Loucy (cell line): ENCODE data around the gene CCDC148.

Source experiments
- H2AFZ ChIP-seq: fragments of 200-600 bp; sonication (generic); 2 replicates; pipeline ENCODE4 v1.6.0; 2016; ENCODE audit warnings: antibody characterized with exemption, mild to moderate bottlenecking, low read length, moderate library complexity
- H3F3A ChIP-seq: fragments of 200-600 bp; 2 replicates; pipeline ENCODE4 v1.6.0; 2016; ENCODE audit warnings: antibody characterized with exemption, low read depth, mild to moderate bottlenecking
- H3K27me3 ChIP-seq: fragments of 200-600 bp; sonication (generic); 2 replicates; pipeline ENCODE4 v1.6.1; 2014; ENCODE audit warnings: low read length, mild to moderate bottlenecking; ENCODE audit not compliant: insufficient read depth, poor library complexity, severe bottlenecking
- H3K36me3 ChIP-seq: fragments of 200-600 bp; sonication (generic); 2 replicates; pipeline ENCODE4 v1.6.1; 2016; ENCODE audit warnings: low read length; ENCODE audit not compliant: insufficient read depth
- H3K4me1 ChIP-seq: fragments of 200-600 bp; sonication (generic); 2 replicates; pipeline ENCODE4 v1.5.1; 2014; ENCODE audit warnings: low read length, mild to moderate bottlenecking; ENCODE audit not compliant: insufficient read depth, poor library complexity, severe bottlenecking
- H3K4me2 ChIP-seq: fragments of 200-600 bp; sonication (generic); 2 replicates; pipeline ENCODE4 v1.6.0; 2014; ENCODE audit warnings: antibody characterized with exemption, low read length, low read depth, mild to moderate bottlenecking; ENCODE audit not compliant: poor library complexity, severe bottlenecking
- H3K4me3 ChIP-seq: fragments of 200-600 bp; sonication (generic); 2 replicates; pipeline ENCODE4 v1.5.1; 2014; ENCODE audit warnings: low read length, mild to moderate bottlenecking, mixed read lengths; ENCODE audit not compliant: poor library complexity, severe bottlenecking
- H3K79me2 ChIP-seq: fragments of 200-600 bp; sonication (generic); 2 replicates; pipeline ENCODE4 v1.6.1; 2014; ENCODE audit warnings: low read length; ENCODE audit not compliant: insufficient read depth
- H3K9ac ChIP-seq: fragments of 200-600 bp; sonication (generic); 2 replicates; pipeline ENCODE4 v1.6.0; 2014; ENCODE audit warnings: mild to moderate bottlenecking, low read depth, low read length, moderate library complexity; ENCODE audit not compliant: poor library complexity, severe bottlenecking
- H3K9me2 ChIP-seq: fragments of 200-600 bp; sonication (generic); replicated peaks from 2 replicates; pipeline ENCODE4 v1.6.1; 2016; ENCODE audit warnings: low read depth, low read length, mixed read lengths
- H3K9me3 ChIP-seq: fragments of 200-600 bp; sonication (generic); 2 replicates; pipeline ENCODE4 v1.6.1; 2014; ENCODE audit warnings: mild to moderate bottlenecking, antibody characterized with exemption, low read length, low read depth; ENCODE audit not compliant: insufficient read depth
- H4K20me1 ChIP-seq: fragments of 200-600 bp; sonication (generic); 2 replicates; pipeline ENCODE4 v1.6.0; 2014; ENCODE audit warnings: antibody characterized with exemption, low read length, mild to moderate bottlenecking; ENCODE audit not compliant: insufficient read depth, poor library complexity, severe bottlenecking
- EZH2phosphoT487 ChIP-seq: fragments of 200-600 bp; IDR thresholded peaks from 2 replicates; pipeline ENCODE4 v1.6.1; 2018; ENCODE audit warnings: antibody characterized with exemption, mild to moderate bottlenecking, moderate library complexity, borderline replicate concordance
- TF ChIP-seq, protein P1 (sequence below): fragments of 200-600 bp; sonication (generic); conservative IDR thresholded peaks from 2 replicates; pipeline ENCODE4 v1.5.1; 2014; ENCODE audit warnings: mild to moderate bottlenecking, antibody characterized with exemption, low read length

CCDC148 gene

DNA sequence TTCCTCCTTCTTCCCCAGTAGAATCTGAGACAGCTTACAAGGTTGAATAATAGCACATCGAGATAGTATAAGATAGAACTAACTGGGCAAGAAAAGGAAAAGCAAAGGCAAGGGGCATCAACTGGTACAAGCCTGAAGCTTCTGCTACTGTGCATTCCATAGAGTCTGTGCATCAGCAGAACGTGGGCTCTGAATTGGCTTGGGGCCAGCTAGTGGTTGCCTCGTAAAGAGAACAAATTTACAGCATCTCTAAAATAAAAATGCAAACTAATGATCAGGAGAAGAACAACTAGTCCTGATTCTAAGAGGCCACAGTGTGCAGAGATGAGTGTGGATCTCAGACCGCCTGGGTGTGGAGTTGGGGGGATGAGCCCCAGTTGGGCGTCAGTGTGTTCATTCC lies 318.3 kb downstream of the CCDC148 start:
- Histone ChIP-seq H3K79me2 (no peaks in the 10 kb centered on the region), H3K36me3 (no peaks in the 10 kb centered on the region), H3K4me1 (no peaks in the 10 kb centered on the region), H2AFZ (no peak overlapping the region), H3K9me2 (no peaks in the 10 kb centered on the region), H3K27me3 (no peaks in the 10 kb centered on the region), H4K20me1 (no peaks in the 10 kb centered on the region), H3F3A (no peaks in the 10 kb centered on the region), H3K9me3 (no peaks in the 10 kb centered on the region), H3K9ac (no peak overlapping the region), H3K4me2 (no peak overlapping the region), H3K4me3 (no peak overlapping the region)
- TF ChIP-seq EZH2phosphoT487 = no peak
- TF ChIP-seq, protein P1, sequence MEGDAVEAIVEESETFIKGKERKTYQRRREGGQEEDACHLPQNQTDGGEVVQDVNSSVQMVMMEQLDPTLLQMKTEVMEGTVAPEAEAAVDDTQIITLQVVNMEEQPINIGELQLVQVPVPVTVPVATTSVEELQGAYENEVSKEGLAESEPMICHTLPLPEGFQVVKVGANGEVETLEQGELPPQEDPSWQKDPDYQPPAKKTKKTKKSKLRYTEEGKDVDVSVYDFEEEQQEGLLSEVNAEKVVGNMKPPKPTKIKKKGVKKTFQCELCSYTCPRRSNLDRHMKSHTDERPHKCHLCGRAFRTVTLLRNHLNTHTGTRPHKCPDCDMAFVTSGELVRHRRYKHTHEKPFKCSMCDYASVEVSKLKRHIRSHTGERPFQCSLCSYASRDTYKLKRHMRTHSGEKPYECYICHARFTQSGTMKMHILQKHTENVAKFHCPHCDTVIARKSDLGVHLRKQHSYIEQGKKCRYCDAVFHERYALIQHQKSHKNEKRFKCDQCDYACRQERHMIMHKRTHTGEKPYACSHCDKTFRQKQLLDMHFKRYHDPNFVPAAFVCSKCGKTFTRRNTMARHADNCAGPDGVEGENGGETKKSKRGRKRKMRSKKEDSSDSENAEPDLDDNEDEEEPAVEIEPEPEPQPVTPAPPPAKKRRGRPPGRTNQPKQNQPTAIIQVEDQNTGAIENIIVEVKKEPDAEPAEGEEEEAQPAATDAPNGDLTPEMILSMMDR = no peak

DNA sequence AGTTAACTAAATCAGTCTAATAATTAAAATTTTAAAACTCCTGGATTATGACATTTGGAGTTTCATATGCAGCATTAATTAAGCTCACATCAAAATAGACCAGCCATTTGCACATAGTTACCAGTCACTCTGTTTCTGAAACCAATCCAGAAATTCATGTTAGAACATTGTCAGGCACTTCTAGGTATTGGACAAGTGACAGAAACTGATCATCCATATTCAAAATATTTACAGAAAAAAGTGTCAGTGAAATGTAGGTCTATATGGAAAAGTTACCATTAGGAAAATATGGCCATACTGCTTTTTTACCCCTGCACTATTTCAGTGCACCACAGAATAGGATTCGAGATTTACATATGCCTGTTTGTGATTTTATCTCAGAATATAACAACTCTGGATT lies 321.5 kb downstream of the CCDC148 start:
- H4K20me1 ChIP-seq = no peaks in the 10 kb centered on the region
- no peak overlapping the region for H3K9ac ChIP-seq
- no peaks in the 10 kb centered on the region for H3F3A ChIP-seq
- H2AFZ ChIP-seq = no peak overlapping the region
- H3K4me3 ChIP-seq = no peak overlapping the region
- no peaks in the 10 kb centered on the region for H3K36me3 ChIP-seq
- no peak overlapping the region for H3K4me2 ChIP-seq
- H3K4me1 ChIP-seq = no peaks in the 10 kb centered on the region
- no peaks in the 10 kb centered on the region for H3K79me2 ChIP-seq
- TF ChIP-seq, protein P1 = no peak
- TF ChIP-seq EZH2phosphoT487 = no peak
- H3K27me3 ChIP-seq = no peaks in the 10 kb centered on the region
- H3K9me3 ChIP-seq = no peaks in the 10 kb centered on the region
- H3K9me2 ChIP-seq = no peaks in the 10 kb centered on the region

DNA sequence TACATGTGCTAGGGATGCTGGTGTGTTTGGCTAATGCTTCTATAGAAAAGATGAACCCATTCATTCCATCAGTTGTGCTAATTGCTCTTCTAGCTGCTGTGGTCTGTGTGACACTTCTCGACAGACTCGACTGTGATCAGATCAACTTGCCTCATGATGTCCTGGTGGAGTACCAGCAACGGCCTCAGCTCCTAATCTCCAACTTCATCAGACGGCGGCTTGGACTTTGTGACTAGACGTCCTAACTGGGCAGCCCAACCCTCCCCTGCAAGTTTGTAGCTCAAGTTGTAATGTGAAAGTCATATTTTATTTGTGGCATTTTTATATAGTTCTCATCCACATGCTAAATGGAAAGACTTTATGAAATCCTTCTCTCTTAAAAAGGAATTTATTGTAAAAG lies 321.9 kb downstream of the CCDC148 start:
- H3K4me1 ChIP-seq = no peaks in the 10 kb centered on the region
- H2AFZ ChIP-seq = no peak overlapping the region
- H3K9me3 ChIP-seq = no peaks in the 10 kb centered on the region
- no peak overlapping the region for H3K4me2 ChIP-seq
- no peaks in the 10 kb centered on the region for H3K9me2 ChIP-seq
- no peaks in the 10 kb centered on the region for H3K79me2 ChIP-seq
- H3F3A ChIP-seq = no peaks in the 10 kb centered on the region
- no peak overlapping the region for H3K9ac ChIP-seq
- TF ChIP-seq, protein P1 = no peak
- TF ChIP-seq EZH2phosphoT487 = no peak
- H3K4me3 ChIP-seq = no peak overlapping the region
- no peaks in the 10 kb centered on the region for H3K36me3 ChIP-seq
- H4K20me1 ChIP-seq = no peaks in the 10 kb centered on the region
- H3K27me3 ChIP-seq = no peaks in the 10 kb centered on the region
